Left kidney (tissue), 2 donors: ENCODE data around the gene MICALL2. TPM values are rescaled to one million over a fixed set of nuclear protein-coding genes. Genes with fewer than 3 reads are reported as not detected.

Source experiments
- DNase-seq: peaks from one replicate; pipeline ENCODE4 v3.0.0-alpha.2; 2013
- polyA plus RNA-seq: library from polyadenylated mRNA; unstranded; fragments of 120-200 nt; gene quantifications from one replicate; pipeline ENCODE4 v1.2.1, GENCODE V29; 2013; ENCODE audit not compliant: insufficient read length

The MICALL2 gene
- polyA plus RNA-seq, 1 donor, result 7.9 TPM

- DNase-seq, result no peak
Observed at GRCh38 chr7:1394371-1394770, 64.9 kb downstream of the MICALL2 start.

GRCh38 chr7:1393421-1393820 lies 65.8 kb downstream of the MICALL2 start:
- no peak for DNase-seq

- no peak for DNase-seq
Observed at GRCh38 chr7:1392556-1392955, 66.7 kb downstream of the MICALL2 start.

GRCh38 chr7:1391449-1391848 lies 67.8 kb downstream of the MICALL2 start:
- DNase-seq, result no peak

GRCh38 chr7:1388703-1389335 lies 70.5 kb downstream of the MICALL2 start:
- DNase-seq, result no peak

- DNase-seq, result no peak
Observed at GRCh38 chr7:1388021-1388702, 71.1 kb downstream of the MICALL2 start.

- DNase-seq, result no peak
Observed at GRCh38 chr7:1387261-1387660, 72.0 kb downstream of the MICALL2 start.

- no peak for DNase-seq
Observed at GRCh38 chr7:1386623-1387220, 72.5 kb downstream of the MICALL2 start.

- DNase-seq, result no peak
Observed at GRCh38 chr7:1385809-1386622, 73.3 kb downstream of the MICALL2 start.

- DNase-seq, result no peak
Observed at GRCh38 chr7:1385086-1385808, 74.0 kb downstream of the MICALL2 start.

Other genes starting within 250 kb of the MICALL2 start
- 8.5 TPM for gene UNCX, start 226.6 kb downstream of the MICALL2 start, polyA plus RNA-seq
- gene INTS1, start 44.9 kb upstream of the MICALL2 start, polyA plus RNA-seq, result 55.4 TPM
- gene MAFK, start 71.2 kb upstream of the MICALL2 start, polyA plus RNA-seq, result 7.2 TPM
- gene TMEM184A, start 96.7 kb upstream of the MICALL2 start, polyA plus RNA-seq, result 6.1 TPM
- 31.5 TPM for gene PSMG3, start 110.6 kb upstream of the MICALL2 start, polyA plus RNA-seq
- 9.3 TPM for gene ELFN1, start 210.8 kb upstream of the MICALL2 start, polyA plus RNA-seq